HG03025 (cell line): ENCODE results near the gene PRKCZ.
"Not testable (repeated sequence)": the region's sequence is repeated elsewhere in the genome, so short reads cannot be mapped to it uniquely, and the experiment has no call there.

Experiments
- ATAC-seq: cut with Tn5 transposase; IDR thresholded peaks from one replicate; pipeline ENCODE4 v1.9.1; 2021; ENCODE audit warnings: mild to moderate bottlenecking, moderate library complexity; ENCODE audit not compliant: unreplicated experiment, low FRiP score

PRKCZ gene

GRCh38 chr1:2130156-2130555, 79.9 kb downstream of the PRKCZ start:
- ATAC-seq: no peak

- ATAC-seq: no peak
Measured at GRCh38 chr1:2130871-2131289, 80.7 kb downstream of the PRKCZ start.

GRCh38 chr1:2132222-2133038, 82.2 kb downstream of the PRKCZ start:
- ATAC-seq: no peak

DNA sequence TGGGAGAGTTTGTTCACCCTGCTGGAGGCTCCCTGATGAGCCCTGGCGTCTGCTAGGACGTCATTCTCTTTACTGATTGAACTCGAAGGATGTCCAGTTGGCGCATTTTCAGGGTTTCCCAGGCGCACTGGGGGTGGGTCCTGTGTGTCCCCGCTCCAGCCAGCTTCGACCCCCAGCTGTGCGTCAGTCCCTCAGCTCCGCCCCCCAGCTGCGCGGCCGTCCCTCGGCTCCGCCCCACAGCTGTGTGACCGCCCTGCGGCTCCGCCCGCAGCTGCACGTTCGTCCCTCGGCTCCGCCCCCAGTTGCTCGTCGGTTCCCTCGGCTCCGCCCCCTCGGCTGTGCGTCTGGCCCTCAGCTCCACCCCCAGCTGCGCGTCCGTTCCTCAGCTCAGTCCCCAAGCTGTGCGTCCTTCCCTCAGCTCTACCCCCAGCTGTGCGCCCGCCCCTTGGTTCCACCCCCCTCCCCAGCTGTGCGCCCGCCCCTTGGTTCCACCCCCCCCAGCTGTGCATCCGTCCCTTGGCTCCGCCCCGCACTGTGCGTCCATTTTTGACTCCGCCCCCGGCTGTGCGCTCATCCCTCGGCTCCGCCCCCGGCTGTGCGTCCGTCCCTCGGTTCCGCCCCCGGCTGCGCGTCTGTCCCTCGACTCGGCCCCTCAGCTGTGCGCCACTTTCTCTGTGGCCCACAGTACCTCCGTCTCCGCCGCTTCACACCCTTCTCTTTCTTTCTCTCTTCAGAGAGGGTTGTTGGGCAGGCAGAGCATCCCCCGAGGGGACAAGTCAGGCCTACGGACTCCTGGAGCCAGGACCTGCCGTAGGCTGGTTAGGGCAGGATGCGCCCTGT, 83.0 kb downstream of the PRKCZ start:
- peak; percentile 41 for ATAC-seq

DNA sequence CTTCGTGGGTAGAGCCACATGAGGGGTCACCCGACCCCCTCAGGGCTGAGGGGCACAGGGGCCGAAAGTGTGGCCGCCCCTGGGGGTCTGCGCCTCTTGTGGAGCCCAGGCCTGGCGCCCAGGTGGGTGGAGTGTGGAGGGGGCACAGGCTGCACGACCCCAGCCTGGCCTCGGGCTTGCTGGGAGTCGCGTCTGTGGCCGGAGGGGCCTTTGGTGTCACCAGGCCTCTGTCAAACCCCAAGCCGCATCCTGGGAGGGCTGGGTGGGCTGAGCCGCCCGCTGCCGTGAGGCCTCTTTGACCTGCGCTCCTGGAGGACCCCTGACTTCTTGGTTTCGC, 83.6 kb downstream of the PRKCZ start:
- ATAC-seq: no peak

DNA sequence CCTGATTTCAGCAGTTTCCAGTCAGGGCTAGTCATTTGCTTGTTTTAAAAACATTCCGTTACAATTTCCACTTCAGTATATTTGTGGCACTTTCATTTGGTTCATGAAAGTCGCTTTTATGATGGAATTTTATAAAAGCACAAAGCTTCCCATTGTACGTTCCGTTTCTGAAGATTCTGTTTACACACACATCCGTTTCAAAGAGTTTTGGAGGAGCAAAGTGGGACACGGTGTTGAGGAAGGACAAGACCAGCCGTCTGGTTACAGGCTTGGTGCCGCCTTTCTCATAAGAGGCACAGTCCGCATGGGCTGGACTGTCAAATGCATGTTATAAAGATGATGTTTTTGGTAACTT, 84.0 kb downstream of the PRKCZ start:
- ATAC-seq: no peak

DNA sequence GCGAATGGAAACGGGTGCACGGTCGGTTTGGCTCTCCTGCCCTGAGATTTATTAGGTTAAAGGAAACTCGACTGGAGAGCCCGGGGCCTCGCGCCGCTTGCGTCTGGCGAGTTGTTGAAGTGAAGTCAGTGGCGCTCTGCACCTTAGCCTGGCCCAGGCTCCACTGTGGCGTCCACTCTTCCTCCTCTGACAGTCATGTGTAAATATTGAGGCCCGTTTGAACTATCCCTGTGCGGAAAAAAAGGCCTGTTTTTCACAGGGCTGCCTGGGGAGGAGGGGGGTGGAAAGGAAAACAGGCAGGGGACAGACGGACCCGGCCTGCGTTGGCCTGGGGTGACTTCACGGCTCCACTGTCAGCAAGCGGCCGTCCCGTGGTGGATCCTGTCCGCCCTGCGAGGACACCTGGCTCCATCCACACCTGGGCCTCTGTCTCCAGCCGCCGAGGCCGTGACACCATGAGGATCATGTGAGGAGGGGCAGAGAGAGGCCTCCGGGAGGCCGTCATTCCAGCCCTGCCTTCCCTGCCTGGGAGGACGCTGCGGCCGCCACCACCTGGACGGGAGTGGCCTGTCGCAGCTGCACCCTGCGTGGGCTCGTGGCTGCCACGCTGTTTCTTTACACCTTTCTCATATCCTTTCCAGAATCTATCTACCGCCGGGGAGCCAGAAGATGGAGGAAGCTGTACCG, 84.6 kb downstream of the PRKCZ start:
- ATAC-seq: no peak

- no peak for ATAC-seq
Measured at GRCh38 chr1:2135441-2135841, 85.2 kb downstream of the PRKCZ start.

GRCh38 chr1:2135941-2136340, 85.7 kb downstream of the PRKCZ start:
- ATAC-seq: no peak

DNA sequence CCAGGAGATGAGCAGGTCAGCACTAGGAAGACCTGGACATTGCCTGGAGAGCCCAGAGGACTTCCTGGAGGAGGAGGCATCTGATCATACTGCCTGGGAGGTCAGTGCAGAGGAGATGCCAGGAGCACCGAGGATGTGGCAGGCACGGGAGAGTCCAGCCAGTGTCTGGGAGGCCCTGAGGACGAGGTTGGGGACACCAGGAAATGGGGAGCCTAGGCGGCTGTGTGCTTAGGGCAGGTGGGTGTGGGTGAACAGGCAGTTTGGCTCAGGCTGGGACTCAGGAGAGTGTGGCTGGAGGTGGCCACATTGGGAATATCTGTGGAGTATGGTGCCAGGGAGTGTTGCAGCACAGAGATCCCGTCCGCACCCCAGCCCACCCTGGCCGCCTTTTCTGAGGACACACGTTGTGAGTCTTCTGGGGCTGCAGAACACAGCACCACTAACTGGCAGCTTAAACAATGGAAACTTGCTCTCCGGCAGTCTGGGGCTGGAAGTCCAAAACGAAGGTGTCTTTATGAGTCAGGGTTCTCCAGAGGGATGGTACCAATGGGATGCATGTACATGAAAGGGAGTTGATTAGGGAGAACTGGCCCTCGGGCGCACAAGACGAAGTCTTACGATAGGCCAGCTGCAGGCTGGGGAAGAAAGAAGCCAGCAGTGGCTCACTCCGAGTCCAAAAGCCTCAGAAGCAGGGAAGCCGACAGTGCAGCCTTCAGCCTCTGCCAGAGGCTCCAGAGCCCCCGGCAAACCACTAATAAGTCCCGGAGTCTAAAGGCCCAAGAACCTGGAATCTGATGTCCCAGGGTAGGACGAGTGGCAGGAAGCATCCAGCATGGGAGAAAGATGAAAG, 86.4 kb downstream of the PRKCZ start:
- no peak for ATAC-seq

DNA sequence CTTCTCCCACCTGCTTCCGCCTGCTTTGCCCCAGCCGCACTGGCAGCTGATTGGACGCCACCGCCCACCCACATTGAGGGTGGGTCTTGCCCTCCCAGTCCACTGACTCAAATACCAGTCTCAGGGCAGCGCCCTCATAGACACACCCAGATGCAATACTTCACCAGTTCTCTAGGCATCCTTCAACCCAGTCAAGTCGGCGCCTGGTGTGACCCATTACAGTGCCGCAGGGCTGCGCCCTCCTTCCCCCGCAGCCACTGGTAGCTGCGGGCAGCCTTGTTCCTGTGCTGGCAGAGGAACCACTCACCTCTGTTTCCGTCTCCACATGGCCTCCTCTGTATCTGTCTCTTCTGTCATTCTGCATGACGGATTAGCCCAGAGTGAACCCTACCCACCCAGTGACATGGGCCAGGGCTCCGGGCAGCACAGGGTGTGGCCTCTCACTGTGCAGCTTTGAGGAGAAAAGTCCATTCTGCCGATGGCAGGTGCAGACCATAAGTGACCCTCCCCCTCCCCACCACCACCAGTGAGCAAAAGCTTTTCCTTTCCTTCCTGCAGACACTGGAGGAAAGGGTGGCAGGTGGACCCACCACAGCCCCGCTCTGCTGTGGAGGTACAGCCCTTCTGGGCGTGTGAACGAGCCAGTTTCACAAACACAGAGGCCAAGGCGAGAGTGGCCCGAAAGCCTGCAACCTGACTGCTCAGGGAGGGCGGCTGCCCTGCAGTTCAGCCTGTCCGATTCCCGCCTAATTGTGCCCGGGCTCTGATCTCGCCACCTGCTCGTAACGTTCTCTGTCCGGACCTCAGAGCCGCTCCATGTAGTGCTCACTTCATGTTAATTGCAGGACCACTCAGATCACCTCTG, 87.3 kb downstream of the PRKCZ start:
- ATAC-seq: no peak

GRCh38 chr1:2139156-2139555, 88.9 kb downstream of the PRKCZ start:
- ATAC-seq: not testable (repeated sequence)

GRCh38 chr1:2141025-2141424, 90.8 kb downstream of the PRKCZ start:
- no peak for ATAC-seq

GRCh38 chr1:2143814-2144500, 93.7 kb downstream of the PRKCZ start:
- ATAC-seq: no peak

- no peak for ATAC-seq
Measured at GRCh38 chr1:2144501-2145090, 94.4 kb downstream of the PRKCZ start.

GRCh38 chr1:2145946-2146835, 96.0 kb downstream of the PRKCZ start:
- no peak for ATAC-seq

DNA sequence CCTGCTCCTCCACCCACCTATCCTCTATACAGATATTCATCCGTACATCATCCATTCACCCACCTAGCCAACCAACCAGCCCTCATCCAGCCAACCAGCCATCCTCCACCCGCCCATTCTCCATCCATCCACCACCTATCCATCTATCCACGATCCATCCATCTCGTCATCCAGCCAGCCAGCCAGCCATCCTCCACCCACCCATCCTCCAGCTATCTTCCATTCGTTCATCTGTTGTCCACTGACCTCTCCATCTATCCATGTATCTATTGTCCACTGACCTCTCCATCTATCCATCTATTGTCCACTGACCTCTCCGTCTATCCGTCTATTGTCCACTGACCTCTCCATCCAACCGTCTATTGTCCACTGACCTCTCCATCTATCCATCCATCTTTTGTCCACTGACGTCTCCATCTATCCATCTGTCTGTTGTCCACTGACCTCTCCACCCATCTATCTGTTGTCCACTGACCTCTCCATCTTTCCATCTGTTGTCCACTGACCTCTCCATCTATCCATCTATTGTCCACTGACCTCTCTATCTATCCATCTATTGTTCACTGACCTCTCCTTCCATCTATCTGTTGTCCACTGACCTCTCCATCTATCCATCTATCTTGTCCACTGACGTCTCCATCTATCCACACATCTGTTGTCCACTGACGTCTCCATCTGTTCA, 96.8 kb downstream of the PRKCZ start:
- no peak for ATAC-seq
